Transverse colon (tissue), 4 donors: Measurements from ENCODE around the gene LYRM2. TPM values are rescaled to one million over a fixed set of nuclear protein-coding genes. Genes with fewer than 3 reads are reported as not detected.

Experiments used
- DNase-seq: peaks from one replicate; pipeline ENCODE4 v3.0.0-alpha.2; 2019
- H3K27ac ChIP-seq, 4 donors: fragments of 200-600 bp; sonication (generic); 2 replicates each; pipeline ENCODE4 v1.5.1; 2016 to 2018; ENCODE audit warnings: inconsistent platforms in 4 of 4
- H3K27me3 ChIP-seq: fragments of 200-600 bp; sonication (generic); 2 replicates; pipeline ENCODE4 v1.5.1; 2017; ENCODE audit warnings: inconsistent platforms
- H3K36me3 ChIP-seq, 4 donors: fragments of 200-600 bp; sonication (generic); 2 replicates each; pipeline ENCODE4 v1.5.1; 2017 to 2019; ENCODE audit warnings: inconsistent platforms in 4 of 4
- H3K4me1 ChIP-seq, 4 donors: fragments of 200-600 bp; sonication (generic); 2 replicates each; pipeline ENCODE4 v1.5.1; 2017 to 2020; ENCODE audit warnings: inconsistent platforms in 4 of 4
- H3K4me3 ChIP-seq, 4 donors: fragments of 200-600 bp; sonication (generic); 1 replicate in 1 of 4; 2 replicates in 3 of 4; pipeline versions ENCODE4 v1.5.1 to v1.6.1; 2017 to 2019; ENCODE audit warnings: inconsistent platforms in 4 of 4
- H3K9me3 ChIP-seq, 2 donors: fragments of 200-600 bp; sonication (generic); 2 replicates each; pipeline ENCODE4 v1.5.1; 2017 to 2019; ENCODE audit warnings: inconsistent platforms in 2 of 2
- CTCF ChIP-seq, 5 experiments: fragments of 200-600 bp in 3 of 5; fragments of 450-650 bp in 2 of 5; sonication (generic) in 3 of 5; IDR thresholded peaks; 1 replicate in 2 of 5; 2 replicates in 3 of 5; pipeline ENCODE4 v1.5.1; 2016 to 2017; ENCODE audit warnings: antibody characterized with exemption in 5 of 5, inconsistent platforms in 3 of 5, mild to moderate bottlenecking in 2 of 5, moderate library complexity in 1 of 5
- EP300 ChIP-seq: sonication (generic); formaldehyde crosslinking; IDR thresholded peaks from one replicate; pipeline ENCODE4 v1.6.1; 2017; ENCODE audit warnings: antibody characterized with exemption, low read depth
- POLR2A ChIP-seq: fragments of 450-650 bp; IDR thresholded peaks from one replicate; pipeline ENCODE4 v1.6.1; 2016; ENCODE audit warnings: antibody characterized with exemption, mild to moderate bottlenecking, moderate library complexity
- POLR2AphosphoS5 ChIP-seq, 3 donors: sonication (generic); formaldehyde crosslinking; IDR thresholded peaks; one replicate each; pipeline ENCODE4 v1.6.1; 2016; ENCODE audit warnings: antibody characterized with exemption in 3 of 3
- WGBS, 2 donors: methylation state at CpG; one replicate each; pipeline ENCODE4 v1.1.5; 2018; ENCODE audit warnings: low coverage in 1 of 2; 5-methylcytosine and 5-hydroxymethylcytosine counted together
- in situ Hi-C, 4 donors: fragments of 200-750 bp; cut with MboI; loops; one replicate each; pipeline versions ENCODE4 v1.15.0 to v1.15.1; 2017; ENCODE audit warnings: low sequenced_read_pairs in 3 of 4, low pct_ligation_motif_present in 1 of 4, low pct_unique_long_range_greater_than_20kb in 1 of 4
- intact Hi-C: fragments of 100-400 bp; cut with DNase I; formaldehyde crosslinking; loops from one replicate; pipeline ENCODE4 v1.15.1; 2023; ENCODE audit warnings: low total_unique reads
- total RNA-seq, 4 donors: library from RNA; depleted of rRNA; stranded (reverse); fragments of >200 nt; gene quantifications; one replicate each; pipeline ENCODE4 v1.1.0, GENCODE V29; 2016

Gene LYRM2
- total RNA-seq, 4 donors from 2014 or later: 7.1 to 17.8 (median 16.4) TPM

DNA sequence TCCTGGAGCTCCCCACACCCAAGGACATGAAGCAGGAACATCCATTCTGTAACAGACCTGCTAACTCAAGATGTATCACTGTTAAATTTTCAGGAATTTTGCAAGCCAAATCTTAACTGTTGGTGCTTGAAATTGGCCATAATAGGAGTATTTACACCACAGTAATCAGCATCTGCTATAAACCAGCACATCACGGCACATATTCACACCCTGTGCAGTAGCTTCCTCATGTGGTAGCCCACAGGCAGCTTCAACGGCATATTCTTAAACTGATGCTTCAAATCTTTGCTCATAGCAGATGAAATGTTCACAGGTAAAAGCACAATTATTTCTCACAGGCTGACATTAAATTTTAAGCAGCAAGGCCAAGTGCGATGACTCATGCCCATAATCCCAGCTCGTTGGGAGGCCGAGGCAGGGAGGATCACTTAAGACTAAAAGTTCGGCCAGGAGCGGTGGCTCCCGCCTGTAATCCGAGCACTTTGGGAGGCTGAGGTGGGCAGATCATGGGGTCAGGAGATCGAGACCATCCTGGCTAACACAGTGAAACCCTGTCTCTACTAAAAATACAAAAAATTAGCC lies 43.5 kb upstream of the LYRM2 start:
- Histone ChIP-seq H3K36me3 (peaks cover 0 to 74% (median 32%) of the 10 kb centered on the region in 4 donors), H3K27ac (no peak overlapping the region), H3K9me3 (no peaks in the 10 kb centered on the region), H3K4me3 (no peak overlapping the region), H3K4me1 (no peaks in the 10 kb centered on the region), H3K27me3 (no peaks in the 10 kb centered on the region)
- no peak for DNase-seq
- in situ Hi-C loops (no loop called here), intact Hi-C loops (no loop called here)
- WGBS, 2 donors: 84 to 97% methylated on average over 5 to 10 of the region's 10 CpGs
- TF ChIP-seq CTCF (IDR thresholded peaks at IDR 0.05): no peak
- no peak for TF ChIP-seq POLR2A
- no peak for TF ChIP-seq EP300
- TF ChIP-seq POLR2AphosphoS5 (IDR thresholded peaks at IDR 0.05): no peak

DNA sequence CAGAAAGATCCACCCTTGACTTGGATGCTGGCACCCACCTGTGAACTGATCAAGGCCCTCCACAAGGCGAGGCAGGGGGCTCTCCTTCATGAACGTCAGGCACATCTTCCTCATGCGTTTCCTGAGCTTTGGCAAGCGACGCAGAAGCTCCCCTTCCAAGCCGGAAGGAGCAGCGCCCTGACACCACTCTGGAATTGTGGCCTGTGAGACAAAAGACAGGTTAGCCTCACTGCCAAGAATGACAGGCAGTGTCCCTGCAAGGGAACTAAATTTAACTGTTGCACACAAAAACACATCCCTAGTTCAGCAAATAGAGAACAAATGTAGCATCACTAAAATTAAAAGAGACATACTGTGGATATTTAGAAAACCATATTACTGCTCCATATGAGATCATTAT lies 42.0 kb upstream of the LYRM2 start:
- peaks cover 0 to 63% (median 31%) of the 10 kb centered on the region in 4 donors for H3K36me3 ChIP-seq
- no peak for DNase-seq
- H3K27ac ChIP-seq: no peak overlapping the region
- intact Hi-C loops (no loop called here), in situ Hi-C loops (no loop called here)
- no peak for TF ChIP-seq POLR2A
- no peak for TF ChIP-seq POLR2AphosphoS5 (IDR thresholded peaks at IDR 0.05)
- TF ChIP-seq EP300: no peak
- no peak for TF ChIP-seq CTCF (IDR thresholded peaks at IDR 0.05)
- no peaks in the 10 kb centered on the region for H3K9me3 ChIP-seq
- no peak overlapping the region for H3K4me3 ChIP-seq
- 95% methylated on average over 7 of the region's 7 CpGs; no CpG with 5 or more reads in 1 of the 2 donors for WGBS, 2 donors
- H3K4me1 ChIP-seq: no peaks in the 10 kb centered on the region
- no peaks in the 10 kb centered on the region for H3K27me3 ChIP-seq

- intact Hi-C loops: no loop called here
- H3K4me1 ChIP-seq: no peaks in the 10 kb centered on the region
- 50 to 86% methylated on average over 1 to 2 of the region's 2 CpGs for WGBS, 2 donors
Observed at GRCh38 chr6:89680150-89680549, 41.6 kb upstream of the LYRM2 start.

More at GRCh38 chr6:89680150-89680549, 41.6 kb upstream of the LYRM2 start:
- DNase-seq: no peak
- Histone ChIP-seq H3K4me3 (no peak overlapping the region), H3K9me3 (no peaks in the 10 kb centered on the region), H3K27ac (no peak overlapping the region), H3K36me3 (peaks cover 0 to 64% (median 31%) of the 10 kb centered on the region in 4 donors), H3K27me3 (no peaks in the 10 kb centered on the region)
- in situ Hi-C loops: no loop called here
- TF ChIP-seq EP300 (no peak), POLR2A (no peak), POLR2AphosphoS5 (IDR thresholded peaks at IDR 0.05) (no peak), CTCF (IDR thresholded peaks at IDR 0.05) (no peak)
